ENCODE results near the gene PDZD2. TPM values are rescaled to one million over a fixed set of nuclear protein-coding genes. Genes with fewer than 3 reads are reported as not detected.

Gene PDZD2
- polyA plus RNA-seq, 3 donors, result 0.10 TPM; not detected in 2

DNA sequence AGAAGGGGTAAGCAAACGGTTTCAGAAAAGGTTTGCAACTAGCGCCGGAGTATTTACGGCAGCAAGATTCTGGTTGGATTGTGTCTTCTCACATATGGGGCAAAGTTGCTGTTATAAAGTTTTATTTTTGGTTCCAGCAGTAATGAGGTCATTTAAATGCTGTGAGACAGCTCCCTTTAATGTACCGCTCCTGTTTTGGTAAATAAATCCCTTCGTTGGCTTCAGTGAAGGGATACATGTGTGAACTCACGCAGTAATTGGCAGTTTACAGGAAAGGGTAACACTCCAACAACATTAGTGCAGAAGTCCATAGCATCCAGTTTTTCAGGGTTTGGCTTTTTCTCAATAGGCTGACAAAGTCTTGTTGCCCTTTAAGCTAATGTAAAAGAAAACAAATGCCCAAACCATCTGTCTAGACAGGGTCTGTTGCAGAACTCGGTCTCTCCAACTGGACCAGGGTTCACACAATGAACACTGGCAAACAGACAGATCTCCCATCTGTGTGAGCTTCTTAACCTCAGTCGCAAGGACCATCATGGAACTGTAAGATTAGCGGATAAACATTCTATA is 351.2 kb downstream of the PDZD2 start:
- H4K20me1 ChIP-seq (ENCODE audit: insufficient read depth, low read length), result no peaks in the 10 kb centered on the region
- H3K36me3 Mint-ChIP-seq, result no peaks in the 10 kb centered on the region
- no peak overlapping the region for H3K4me2 ChIP-seq (replicated peaks; ENCODE audit: extremely low read depth, low read length, poor library complexity, severe bottlenecking)
- no peak overlapping the region for H2AFZ ChIP-seq (ENCODE audit: insufficient read depth, low read depth, low read length, poor library complexity, severe bottlenecking)
- no peaks in the 10 kb centered on the region for H3K79me2 ChIP-seq (ENCODE audit: insufficient read depth, low read length)
- H3K4me1 ChIP-seq (ENCODE audit: control insufficient read depth in 1 of 2, insufficient read depth in 2 of 2, low read length in 2 of 2), result no peaks in the 10 kb centered on the region
- no peaks in the 10 kb centered on the region for H3K4me1 Mint-ChIP-seq
- TF ChIP-seq CTCF (IDR thresholded peaks at IDR 0.05), result no peak
- H3K9me3 ChIP-seq (replicated peaks in 1 of 2; ENCODE audit: control insufficient read depth in 1 of 2, insufficient read depth in 1 of 2, low read length in 2 of 2), result peaks cover 0 to 4% of the 10 kb centered on the region in 2 donors
- H3K27ac Mint-ChIP-seq, result no peak overlapping the region
- H3K27me3 Mint-ChIP-seq (ENCODE audit: low read depth in 3 of 3), result peaks cover 0 to 3% (median 2%) of the 10 kb centered on the region in 3 donors
- WGBS (ENCODE audit: insufficient coverage), result 97% methylated on average over 6 of the region's 10 CpGs
- peaks cover 0 to 9% (median 5%) of the 10 kb centered on the region in 7 donors for H3K9me3 Mint-ChIP-seq
- H3K4me3 Mint-ChIP-seq, result no peak overlapping the region
- H3K4me3 ChIP-seq (replicated peaks in 1 of 3; ENCODE audit: low read depth in 2 of 3, low read length in 3 of 3), result no peak overlapping the region
- no peak overlapping the region for H3K9ac ChIP-seq (ENCODE audit: insufficient read depth, low read length, poor library complexity, severe bottlenecking)
- no peaks in the 10 kb centered on the region for H3K27me3 ChIP-seq (ENCODE audit: control insufficient read depth in 2 of 2, insufficient read depth in 2 of 2, low read length in 2 of 2)
- H3K27ac ChIP-seq (ENCODE audit: low read depth in 1 of 2, low read length in 2 of 2), result no peak overlapping the region
- DNase-seq, result no peak
- intact Hi-C loops (cut with micrococcal nuclease), result no loop called here
- no peaks in the 10 kb centered on the region for H3K36me3 ChIP-seq (replicated peaks in 1 of 2; ENCODE audit: control insufficient read depth in 1 of 2, insufficient read depth in 2 of 2, low read length in 2 of 2)

DNA sequence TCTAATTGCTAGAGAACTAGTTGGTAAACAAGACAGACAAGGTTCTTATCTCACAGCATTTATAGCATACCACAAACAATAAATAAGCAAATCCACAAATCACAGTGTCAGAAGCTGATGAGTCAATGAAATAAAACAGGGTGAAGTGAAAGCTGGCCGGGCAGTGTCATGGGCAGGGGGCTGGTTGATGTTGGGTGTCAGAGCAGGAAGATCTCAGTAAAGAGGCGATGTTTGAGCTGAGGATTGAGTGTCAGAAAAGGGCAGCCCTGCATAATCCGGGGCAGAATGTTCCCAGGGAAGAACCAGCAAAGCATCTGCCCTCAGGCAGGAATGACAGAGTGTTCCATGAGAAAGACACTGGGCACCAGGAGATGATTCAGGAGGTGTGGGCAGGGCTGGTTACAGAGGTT is 351.8 kb downstream of the PDZD2 start:
- no peak for DNase-seq
- peaks cover 0 to 9% (median 5%) of the 10 kb centered on the region in 7 donors for H3K9me3 Mint-ChIP-seq

More for the DNA sequence above, 351.8 kb downstream of the PDZD2 start:
- Mint-ChIP-seq H3K27me3 (ENCODE audit: low read depth in 3 of 3) (peaks cover 0 to 3% (median 2%) of the 10 kb centered on the region in 3 donors), H3K4me3 (no peak overlapping the region), H3K36me3 (no peaks in the 10 kb centered on the region), H3K4me1 (no peaks in the 10 kb centered on the region), H3K27ac (no peak overlapping the region)
- Histone ChIP-seq H3K4me3 (replicated peaks in 1 of 3; ENCODE audit: low read depth in 2 of 3, low read length in 3 of 3) (no peak overlapping the region), H3K4me1 (ENCODE audit: control insufficient read depth in 1 of 2, insufficient read depth in 2 of 2, low read length in 2 of 2) (no peaks in the 10 kb centered on the region), H3K79me2 (ENCODE audit: insufficient read depth, low read length) (no peaks in the 10 kb centered on the region), H3K4me2 (replicated peaks; ENCODE audit: extremely low read depth, low read length, poor library complexity, severe bottlenecking) (no peak overlapping the region), H3K36me3 (replicated peaks in 1 of 2; ENCODE audit: control insufficient read depth in 1 of 2, insufficient read depth in 2 of 2, low read length in 2 of 2) (no peaks in the 10 kb centered on the region), H3K27ac (ENCODE audit: low read depth in 1 of 2, low read length in 2 of 2) (no peak overlapping the region), H3K9ac (ENCODE audit: insufficient read depth, low read length, poor library complexity, severe bottlenecking) (no peak overlapping the region), H3K27me3 (ENCODE audit: control insufficient read depth in 2 of 2, insufficient read depth in 2 of 2, low read length in 2 of 2) (no peaks in the 10 kb centered on the region), H2AFZ (ENCODE audit: insufficient read depth, low read depth, low read length, poor library complexity, severe bottlenecking) (no peak overlapping the region), H4K20me1 (ENCODE audit: insufficient read depth, low read length) (no peaks in the 10 kb centered on the region), H3K9me3 (replicated peaks in 1 of 2; ENCODE audit: control insufficient read depth in 1 of 2, insufficient read depth in 1 of 2, low read length in 2 of 2) (peaks cover 0 to 4% of the 10 kb centered on the region in 2 donors)
- WGBS (ENCODE audit: insufficient coverage), result 97% methylated on average over 3 of the region's 3 CpGs
- intact Hi-C loops (cut with micrococcal nuclease), result no loop called here
- TF ChIP-seq CTCF (IDR thresholded peaks at IDR 0.05), result no peak

All from CD14-positive monocyte (primary cell).